C1 segment of cervical spinal cord (tissue), 14 donors: ENCODE data around the gene F8.
"Not testable (repeated sequence)": the region's sequence is repeated elsewhere in the genome, so short reads cannot be mapped to it uniquely, and the experiment has no call there.

Experiments
- DNase-seq, 14 donors: peaks; one replicate each; lab custom pipeline; 2025; lab: John Stamatoyannopoulos, UW

The F8 gene

GRCh38 chrX:154885057-154885456 lies 137.5 kb downstream of the F8 start:
- not testable (repeated sequence) for DNase-seq

- not testable (repeated sequence) for DNase-seq
These were observed 138.5 kb downstream of the F8 start for GRCh38 chrX:154884069-154884468.

GRCh38 chrX:154873329-154873728 lies 149.2 kb downstream of the F8 start:
- no peak for DNase-seq

GRCh38 chrX:154868522-154868921 lies 154.0 kb downstream of the F8 start:
- not testable (repeated sequence) for DNase-seq

- DNase-seq, result no peak
These were observed 167.3 kb downstream of the F8 start for GRCh38 chrX:154855256-154855655.

- no peak for DNase-seq
These were observed 171.4 kb downstream of the F8 start for GRCh38 chrX:154850957-154851611.

GRCh38 chrX:154840856-154841255 lies 181.7 kb downstream of the F8 start:
- no peak for DNase-seq

GRCh38 chrX:154836163-154836562 lies 186.4 kb downstream of the F8 start:
- DNase-seq, result no peak

- DNase-seq, result no peak
These were observed 188.0 kb downstream of the F8 start, which contains the start of gene SMIM9 for GRCh38 chrX:154834562-154834961. SMIM9 (minus strand) TSS chrX:154834662; CDS start chrX:154830856, 3,806 bp downstream.

- DNase-seq, result no peak
These were observed 188.7 kb downstream of the F8 start for GRCh38 chrX:154833746-154834274.

GRCh38 chrX:154829926-154830442 lies 192.5 kb downstream of the F8 start:
- no peak for DNase-seq

- no peak for DNase-seq
These were observed 193.4 kb downstream of the F8 start for GRCh38 chrX:154829134-154829533.

- DNase-seq, result no peak
These were observed 194.5 kb downstream of the F8 start for GRCh38 chrX:154828016-154828408.

GRCh38 chrX:154827194-154828015 lies 195.1 kb downstream of the F8 start:
- no peak for DNase-seq

- not testable (repeated sequence) for DNase-seq
These were observed 196.9 kb downstream of the F8 start for GRCh38 chrX:154825586-154825985.

GRCh38 chrX:154824638-154825037 lies 197.9 kb downstream of the F8 start:
- no peak for DNase-seq

GRCh38 chrX:154822029-154822428 lies 200.5 kb downstream of the F8 start:
- DNase-seq, result no peak

- no peak for DNase-seq
These were observed 201.0 kb downstream of the F8 start for GRCh38 chrX:154821523-154821922.

GRCh38 chrX:154819771-154820341 lies 202.7 kb downstream of the F8 start:
- DNase-seq, result no peak

- DNase-seq, result no peak
These were observed 203.4 kb downstream of the F8 start for GRCh38 chrX:154818916-154819770.

- DNase-seq, result not testable (repeated sequence)
These were observed 205.4 kb downstream of the F8 start for GRCh38 chrX:154817048-154817618.
